Panc1 (cell line): Measurements from ENCODE around the gene GUCY1A2.

Source experiments
- CTCF ChIP-seq: fragments of 450-650 bp; IDR thresholded peaks from 2 replicates; pipeline ENCODE4 v1.5.1; 2017; ENCODE audit warnings: mild to moderate bottlenecking
- POLR2AphosphoS5 ChIP-seq: IDR thresholded peaks from 2 replicates; pipeline ENCODE4 v1.6.1; 2012; ENCODE audit warnings: mild to moderate bottlenecking, low read depth, low read length, moderate library complexity
- REST ChIP-seq, 2 experiments: IDR thresholded peaks; 2 replicates each; pipeline ENCODE4 v1.6.1; 2011 to 2012; ENCODE audit warnings: low read depth in 2 of 2, control low read depth in 1 of 2, low read length in 1 of 2, mild to moderate bottlenecking in 1 of 2, moderate library complexity in 1 of 2; ENCODE audit not compliant: insufficient read depth in 1 of 2
- SIN3A ChIP-seq: IDR thresholded peaks from 2 replicates; pipeline ENCODE4 v1.6.1; 2012; ENCODE audit warnings: low read depth, mild to moderate bottlenecking, low read length, moderate library complexity, borderline replicate concordance; ENCODE audit not compliant: insufficient read depth

- no peak for TF ChIP-seq REST (IDR thresholded peaks at IDR 0.05; ENCODE audit: insufficient read depth in 1 of 2, low read depth in 2 of 2, low read length in 1 of 2)
- TF ChIP-seq CTCF: no peak
- no peak for TF ChIP-seq SIN3A
- no peak for TF ChIP-seq POLR2AphosphoS5
These were observed 129.9 kb downstream of the GUCY1A2 start for GRCh38 chr11:106888386-106888785.
